Keratinocyte (primary cell): ENCODE results near the gene TCTN1. TPM values are rescaled to one million over a fixed set of nuclear protein-coding genes. Genes with fewer than 3 reads are reported as not detected.
A peak's percentile ranks its signal among the peaks of the same experiment; 100 is the strongest.

Experiments
- DNase-seq: peaks from one replicate; pipeline ENCODE4 v3.0.0-alpha.2; 2011; ENCODE audit warnings: low read depth, missing footprints, low spot score
- FAIRE-seq: peaks from 2 replicates; lab custom pipeline; 2011; peaks lifted over from hg19 to GRCh38; lab: Jason Lieb, UNC
- H2AFZ ChIP-seq: 2 replicates; pipeline ENCODE4 v1.6.0; 2012; ENCODE audit warnings: low read length, control low read depth, inconsistent platforms; ENCODE audit not compliant: control insufficient read depth
- H3K27ac ChIP-seq: 2 replicates; pipeline ENCODE4 v1.5.1; 2011; ENCODE audit warnings: low read length; ENCODE audit not compliant: control insufficient read depth, insufficient read depth
- H3K27me3 ChIP-seq: 3 replicates; pipeline ENCODE4 v1.6.0; 2011; ENCODE audit warnings: low read length; ENCODE audit not compliant: control insufficient read depth, insufficient read depth; ENCODE audit errors: extremely low read depth
- H3K36me3 ChIP-seq, 2 experiments: 2 replicates in 1 of 2; 3 replicates in 1 of 2; pipeline ENCODE4 v1.5.1; 2011; ENCODE audit warnings: low read length in 2 of 2, mild to moderate bottlenecking in 1 of 2; ENCODE audit not compliant: control insufficient read depth in 2 of 2, insufficient read depth in 2 of 2; ENCODE audit errors: extremely low read depth in 1 of 2
- H3K4me1 ChIP-seq: 3 replicates; pipeline ENCODE4 v1.5.1; 2011; ENCODE audit warnings: low read length; ENCODE audit not compliant: control insufficient read depth, insufficient read depth; ENCODE audit errors: extremely low read depth
- H3K4me2 ChIP-seq: 3 replicates; pipeline ENCODE4 v1.6.0; 2011; ENCODE audit warnings: low read depth, low read length; ENCODE audit not compliant: control insufficient read depth, insufficient read depth; ENCODE audit errors: extremely low read depth
- H3K4me3 ChIP-seq, 3 experiments: fragments of 200-600 bp in 1 of 3; sonication (generic) in 1 of 3; 2 replicates in 2 of 3; 3 replicates in 1 of 3; pipeline ENCODE4 v1.5.1; 2011 to 2016; ENCODE audit warnings: low read length in 3 of 3, mild to moderate bottlenecking in 3 of 3, control low read depth in 2 of 3, inconsistent platforms in 1 of 3, low read depth in 1 of 3, mixed read lengths in 1 of 3, mixed run types in 1 of 3, moderate library complexity in 1 of 3; ENCODE audit not compliant: control insufficient read depth in 2 of 3, insufficient read depth in 2 of 3; ENCODE audit errors: extremely low read depth in 1 of 3
- H3K79me2 ChIP-seq: 2 replicates; pipeline ENCODE4 v1.6.0; 2012; ENCODE audit warnings: low read length; ENCODE audit not compliant: control insufficient read depth, insufficient read depth
- H3K9ac ChIP-seq: 3 replicates; pipeline ENCODE4 v1.6.0; 2011; ENCODE audit warnings: low read length; ENCODE audit not compliant: control insufficient read depth, insufficient read depth; ENCODE audit errors: extremely low read depth
- H3K9me1 ChIP-seq: 3 replicates; pipeline ENCODE4 v1.6.0; 2011; ENCODE audit warnings: low read length; ENCODE audit not compliant: control insufficient read depth, insufficient read depth; ENCODE audit errors: extremely low read depth
- H3K9me3 ChIP-seq: 2 replicates; pipeline ENCODE4 v1.5.1; 2012; ENCODE audit warnings: low read depth, low read length; ENCODE audit not compliant: control insufficient read depth
- H4K20me1 ChIP-seq: 3 replicates; pipeline ENCODE4 v1.6.0; 2011; ENCODE audit warnings: low read length; ENCODE audit not compliant: control insufficient read depth, insufficient read depth; ENCODE audit errors: extremely low read depth
- EZH2 ChIP-seq: IDR thresholded peaks from one replicate; pipeline ENCODE4 v1.6.1; 2012; ENCODE audit warnings: inconsistent platforms, mild to moderate bottlenecking, low read length, moderate library complexity
- dilution Hi-C: fragments of 300-500 bp; cut with MboI; formaldehyde crosslinking; loops from one replicate; pipeline ENCODE4 v1.7.0; 2020; ENCODE audit warnings: low sequenced_read_pairs; ENCODE audit not compliant: extremely low pct_ligation_motif_present
- polyA plus RNA-seq, 5 experiments: library from polyadenylated mRNA; depleted of rRNA in 3 of 5; stranded (reverse) in 3 of 5; stranded (forward) in 1 of 5; unstranded in 1 of 5; fragments of >200 nt; gene quantifications; 1 replicate in 1 of 5; 2 replicates in 3 of 5; 3 replicates in 1 of 5; pipeline versions ENCODE4 v1.2.1 to v1.2.3, GENCODE V29; 2011 to 2012; ENCODE audit warnings: missing spikeins in 2 of 5, low read depth in 1 of 5, low replicate concordance in 1 of 5
- TF ChIP-seq, protein P1 (sequence below), 3 experiments: IDR thresholded peaks in 1 of 3; conservative IDR thresholded peaks in 1 of 3; optimal IDR thresholded peaks in 1 of 3; 2 replicates in 2 of 3; 3 replicates in 1 of 3; pipeline versions ENCODE3 to v1.5.1; 2011; ENCODE audit warnings: low read length in 3 of 3, mild to moderate bottlenecking in 3 of 3, moderate library complexity in 2 of 3, control low read depth in 1 of 3, inconsistent platforms in 1 of 3; ENCODE audit not compliant: insufficient read depth in 2 of 3; ENCODE audit errors: extremely low read depth in 1 of 3

Gene TCTN1
- polyA plus RNA-seq, 1 donor (not counting 4 experiments of a cell fraction or from before 2014, with no cell fraction given): 30.6 TPM

DNA sequence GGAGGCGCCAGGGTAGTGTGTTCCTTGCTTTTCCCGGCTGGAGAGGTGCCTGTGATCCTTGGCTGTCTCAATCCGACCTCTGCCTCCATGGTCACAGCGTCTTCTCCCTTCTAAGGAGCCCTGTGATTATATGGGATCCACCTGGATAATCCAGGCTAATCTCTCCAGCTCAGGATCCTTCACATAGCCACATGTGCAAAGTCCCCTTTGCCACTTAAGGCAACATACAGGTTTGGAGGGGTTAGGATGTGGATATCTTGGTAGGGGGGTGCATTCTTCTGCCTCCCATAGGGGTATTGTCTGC is 76.2 kb downstream of the TCTN1 start:
- TF ChIP-seq, protein P1, sequence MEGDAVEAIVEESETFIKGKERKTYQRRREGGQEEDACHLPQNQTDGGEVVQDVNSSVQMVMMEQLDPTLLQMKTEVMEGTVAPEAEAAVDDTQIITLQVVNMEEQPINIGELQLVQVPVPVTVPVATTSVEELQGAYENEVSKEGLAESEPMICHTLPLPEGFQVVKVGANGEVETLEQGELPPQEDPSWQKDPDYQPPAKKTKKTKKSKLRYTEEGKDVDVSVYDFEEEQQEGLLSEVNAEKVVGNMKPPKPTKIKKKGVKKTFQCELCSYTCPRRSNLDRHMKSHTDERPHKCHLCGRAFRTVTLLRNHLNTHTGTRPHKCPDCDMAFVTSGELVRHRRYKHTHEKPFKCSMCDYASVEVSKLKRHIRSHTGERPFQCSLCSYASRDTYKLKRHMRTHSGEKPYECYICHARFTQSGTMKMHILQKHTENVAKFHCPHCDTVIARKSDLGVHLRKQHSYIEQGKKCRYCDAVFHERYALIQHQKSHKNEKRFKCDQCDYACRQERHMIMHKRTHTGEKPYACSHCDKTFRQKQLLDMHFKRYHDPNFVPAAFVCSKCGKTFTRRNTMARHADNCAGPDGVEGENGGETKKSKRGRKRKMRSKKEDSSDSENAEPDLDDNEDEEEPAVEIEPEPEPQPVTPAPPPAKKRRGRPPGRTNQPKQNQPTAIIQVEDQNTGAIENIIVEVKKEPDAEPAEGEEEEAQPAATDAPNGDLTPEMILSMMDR (optimal IDR thresholded peaks at IDR 0.05 in 1 of 3, IDR thresholded peaks at IDR 0.05 in 1 of 3, conservative IDR thresholded peaks at IDR 0.05 in 1 of 3; ENCODE audit: extremely low read depth in 1 of 3, insufficient read depth in 2 of 3, low read length in 3 of 3): no peak
- TF ChIP-seq EZH2: no peak
- Histone ChIP-seq H3K27ac (no peak overlapping the region), H3K9ac (no peak overlapping the region), H3K9me1 (no peaks in the 10 kb centered on the region), H2AFZ (peak overlapping the region; percentile 70), H3K4me1 (peaks cover 4% of the 10 kb centered on the region), H3K4me2 (no peak overlapping the region), H3K4me3 (no peak overlapping the region), H3K36me3 (no peaks in the 10 kb centered on the region), H3K9me3 (no peaks in the 10 kb centered on the region), H3K27me3 (peaks cover 14% of the 10 kb centered on the region), H4K20me1 (no peaks in the 10 kb centered on the region), H3K79me2 (no peaks in the 10 kb centered on the region)
- dilution Hi-C loops: no loop called here
- DNase-seq: no peak
- no peak for FAIRE-seq

- H3K36me3 ChIP-seq: no peaks in the 10 kb centered on the region
- dilution Hi-C loops: no loop called here
- no peaks in the 10 kb centered on the region for H3K9me1 ChIP-seq
- H3K27ac ChIP-seq: no peak overlapping the region
- peaks cover 4% of the 10 kb centered on the region for H3K4me1 ChIP-seq
- H3K27me3 ChIP-seq: peaks cover under 1% of the 10 kb centered on the region
- H3K4me2 ChIP-seq: no peak overlapping the region
- no peak for TF ChIP-seq EZH2
- TF ChIP-seq, protein P1 (optimal IDR thresholded peaks at IDR 0.05 in 1 of 3, IDR thresholded peaks at IDR 0.05 in 1 of 3, conservative IDR thresholded peaks at IDR 0.05 in 1 of 3; ENCODE audit: extremely low read depth in 1 of 3, insufficient read depth in 2 of 3, low read length in 3 of 3): no peak
- no peak overlapping the region for H2AFZ ChIP-seq
- DNase-seq: no peak
- FAIRE-seq: no peak
- H3K4me3 ChIP-seq: no peak overlapping the region
- H3K9ac ChIP-seq: no peak overlapping the region
- no peaks in the 10 kb centered on the region for H3K79me2 ChIP-seq
- H4K20me1 ChIP-seq: no peaks in the 10 kb centered on the region
- no peaks in the 10 kb centered on the region for H3K9me3 ChIP-seq
Observed at GRCh38 chr12:110693731-110694130, 79.8 kb downstream of the TCTN1 start.
